AG04450 (cell line): Measurements from ENCODE around the gene SLC35G6. TPM values are rescaled to one million over a fixed set of nuclear protein-coding genes. Genes with fewer than 3 reads are reported as not detected.

Source experiments
- CTCF ChIA-PET: fragments of 300-600, 350-600 bp; formaldehyde crosslinking; extraction: SDS; loops from one replicate; lab custom pipeline; 2022; ENCODE audit warnings: antibody characterized with exemption, inconsistent platforms; lab: Charles Lee
- POLR2A ChIA-PET: fragments of 350-600 bp; formaldehyde crosslinking; extraction: SDS; loops from one replicate; lab custom pipeline; 2021; ENCODE audit warnings: antibody characterized with exemption, inconsistent platforms; lab: Yijun Ruan, JAX
- DNase-seq: peaks from one replicate; pipeline ENCODE4 v3.0.0-alpha.2; 2011; ENCODE audit warnings: low read depth, low spot score
- H3K27ac ChIP-seq: one replicate; pipeline ENCODE4 v1.5.1; 2012; ENCODE audit warnings: low read depth, low read length, control low read depth
- H3K27me3 ChIP-seq: one replicate; pipeline ENCODE4 v1.6.0; 2012; ENCODE audit warnings: low read length; ENCODE audit not compliant: control insufficient read depth, insufficient read depth
- H3K4me3 ChIP-seq: 2 replicates; pipeline ENCODE4 v1.5.1; 2011; ENCODE audit warnings: mild to moderate bottlenecking, low read depth, low read length, control low read depth
- H3K9me3 ChIP-seq: 2 replicates; pipeline ENCODE4 v1.5.1; 2012; ENCODE audit warnings: low read length; ENCODE audit not compliant: control insufficient read depth, insufficient read depth
- polyA plus RNA-seq: library from polyadenylated mRNA; depleted of rRNA; stranded (reverse); fragments of >200 nt; gene quantifications from 2 replicates; pipeline ENCODE4 v1.2.3, GENCODE V29; 2011
- TF ChIP-seq, protein P1 (sequence below): IDR thresholded peaks from 2 replicates; pipeline ENCODE4 v1.5.1; 2011; ENCODE audit warnings: low read depth, low read length, control low read depth, inconsistent platforms

The SLC35G6 gene
- polyA plus RNA-seq, 1 experiment: not detected

DNA sequence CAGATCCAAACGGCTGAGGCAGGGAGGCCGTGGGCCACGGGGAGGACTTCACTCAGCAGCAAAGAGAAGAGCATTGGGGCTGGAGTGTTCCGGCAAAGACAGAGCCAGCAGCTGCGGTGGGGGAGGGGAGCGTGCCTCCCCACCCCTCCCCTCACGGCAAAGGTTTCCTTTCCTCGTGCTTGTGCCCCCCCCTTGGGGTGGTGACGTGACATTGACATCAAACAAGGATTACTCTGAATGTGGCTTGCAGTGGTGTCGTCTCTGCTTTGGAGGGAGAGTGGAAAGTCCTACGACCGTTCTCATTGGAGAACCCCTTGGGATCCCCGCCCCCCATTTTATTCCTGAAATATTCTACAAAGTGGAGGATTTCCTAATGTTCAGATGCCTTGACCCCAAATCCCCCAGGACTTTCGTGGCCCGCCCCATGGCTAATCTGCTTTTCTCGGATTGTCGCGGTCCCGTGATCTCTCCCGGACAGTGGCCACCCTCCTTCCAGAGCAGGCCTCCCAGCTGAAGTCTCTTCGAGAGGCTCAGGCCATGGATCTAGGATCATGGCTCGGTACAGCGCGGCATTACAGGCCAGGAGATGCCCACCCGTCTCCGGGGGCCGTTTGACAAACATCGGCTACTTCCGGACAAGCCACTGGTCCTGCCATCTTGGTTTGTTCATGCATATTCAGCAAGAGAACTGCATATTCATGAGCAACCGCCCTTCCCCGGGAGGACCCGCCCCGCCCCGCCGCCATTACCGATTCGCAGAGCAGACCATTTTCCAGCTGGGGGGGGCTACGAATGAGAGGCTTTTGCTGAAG lies 2.2 kb downstream of the SLC35G6 start:
- peak overlapping the region; percentile 100 for H3K27ac ChIP-seq
- ChIA-PET CTCF (no interaction called here), POLR2A (interaction anchor here (0.6 to 2.8 kb wide), 19 partner anchors 8 to 655 kb away, joined by 3 to 20 read pairs (median 4); partner anchors contain the start of genes FGF11, TMEM102, TMEM256 and TP53)
- no peaks in the 10 kb centered on the region for H3K9me3 ChIP-seq
- peak overlapping the region; percentile 92 for H3K4me3 ChIP-seq
- TF ChIP-seq, protein P1, sequence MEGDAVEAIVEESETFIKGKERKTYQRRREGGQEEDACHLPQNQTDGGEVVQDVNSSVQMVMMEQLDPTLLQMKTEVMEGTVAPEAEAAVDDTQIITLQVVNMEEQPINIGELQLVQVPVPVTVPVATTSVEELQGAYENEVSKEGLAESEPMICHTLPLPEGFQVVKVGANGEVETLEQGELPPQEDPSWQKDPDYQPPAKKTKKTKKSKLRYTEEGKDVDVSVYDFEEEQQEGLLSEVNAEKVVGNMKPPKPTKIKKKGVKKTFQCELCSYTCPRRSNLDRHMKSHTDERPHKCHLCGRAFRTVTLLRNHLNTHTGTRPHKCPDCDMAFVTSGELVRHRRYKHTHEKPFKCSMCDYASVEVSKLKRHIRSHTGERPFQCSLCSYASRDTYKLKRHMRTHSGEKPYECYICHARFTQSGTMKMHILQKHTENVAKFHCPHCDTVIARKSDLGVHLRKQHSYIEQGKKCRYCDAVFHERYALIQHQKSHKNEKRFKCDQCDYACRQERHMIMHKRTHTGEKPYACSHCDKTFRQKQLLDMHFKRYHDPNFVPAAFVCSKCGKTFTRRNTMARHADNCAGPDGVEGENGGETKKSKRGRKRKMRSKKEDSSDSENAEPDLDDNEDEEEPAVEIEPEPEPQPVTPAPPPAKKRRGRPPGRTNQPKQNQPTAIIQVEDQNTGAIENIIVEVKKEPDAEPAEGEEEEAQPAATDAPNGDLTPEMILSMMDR: no peak
- H3K27me3 ChIP-seq: no peaks in the 10 kb centered on the region
- DNase-seq: peak; percentile 78

DNA sequence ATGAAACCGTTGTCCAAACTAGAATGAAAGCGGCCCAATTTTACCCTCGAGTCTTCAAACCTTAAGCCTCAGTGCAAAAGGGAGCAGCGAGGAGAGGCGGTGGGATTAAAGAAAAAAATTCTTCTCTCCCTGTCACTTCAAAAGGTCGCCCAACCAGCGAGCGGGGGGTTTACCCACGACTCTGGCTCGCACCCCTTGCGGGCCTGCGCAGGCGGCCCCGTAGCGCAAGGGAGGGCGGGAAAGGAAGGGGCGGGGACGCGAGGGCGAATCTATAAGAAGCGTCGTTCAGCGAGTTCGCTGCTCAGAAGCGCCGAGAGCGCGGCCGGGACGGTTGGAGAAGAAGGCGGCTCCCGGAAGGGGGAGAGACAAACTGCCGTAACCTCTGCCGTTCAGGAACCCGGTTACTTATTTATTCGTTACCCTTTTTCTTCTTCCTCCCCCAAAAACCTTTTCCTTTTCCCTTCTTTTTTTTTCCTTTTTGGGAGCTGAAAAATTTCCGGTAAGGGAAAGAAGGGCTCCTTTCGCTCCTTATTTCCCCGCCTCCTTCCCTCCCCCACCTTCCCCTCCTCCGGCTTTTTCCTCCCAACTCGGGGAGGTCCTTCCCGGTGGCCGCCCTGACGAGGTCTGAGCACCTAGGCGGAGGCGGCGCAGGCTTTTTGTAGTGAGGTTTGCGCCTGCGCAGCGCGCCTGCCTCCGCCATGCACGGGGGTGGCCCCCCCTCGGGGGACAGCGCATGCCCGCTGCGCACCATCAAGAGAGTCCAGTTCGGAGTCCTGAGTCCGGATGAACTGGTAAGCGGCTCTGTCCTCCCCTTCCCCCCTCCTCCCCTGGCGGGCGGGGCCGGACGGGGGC lies 3.0 kb downstream of the SLC35G6 start, which contains the start of gene POLR2A:
TSS of gene POLR2A (plus strand) at position 300 of the 852 bp plus-strand sequence.
- peak within 1 kb of the TSS; percentile 92 for H3K4me3 ChIP-seq
- H3K27me3 ChIP-seq: no peaks in the 10 kb centered on the region
- TF ChIP-seq, protein P1: no peak
- no peaks in the 10 kb centered on the region for H3K9me3 ChIP-seq
- ChIA-PET CTCF (no interaction called here), POLR2A (interaction anchor here (0.6 to 2.8 kb wide), 23 partner anchors 9 to 655 kb away, joined by 3 to 20 read pairs (median 4); partner anchors contain the start of genes FGF11, TMEM102, TMEM256 and TP53)
- peak; percentile 96 for DNase-seq
- H3K27ac ChIP-seq: peak within 1 kb of the TSS; percentile 100

DNA sequence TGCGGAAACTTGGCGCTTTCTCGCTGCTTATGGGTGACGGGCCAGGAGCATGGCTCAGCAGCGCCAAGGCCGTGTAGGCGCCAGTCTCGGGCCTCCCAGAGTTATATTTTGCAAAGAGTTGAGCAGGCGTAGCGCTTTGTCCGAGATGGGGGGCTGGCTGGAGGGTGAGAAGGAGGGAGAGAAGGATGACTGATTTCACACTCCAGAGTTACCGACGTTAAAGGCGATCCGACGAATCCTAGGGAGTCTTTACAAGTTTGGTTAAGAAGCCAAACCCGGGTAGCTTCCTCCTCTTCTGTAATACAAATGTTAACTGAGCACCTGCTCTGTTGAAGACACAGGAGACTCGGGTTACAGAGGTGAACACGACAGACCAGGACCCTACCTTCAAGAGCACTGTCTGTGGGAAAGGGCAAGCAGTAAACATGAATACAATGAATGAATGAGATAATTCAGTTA lies 3.7 kb downstream of the SLC35G6 start:
- peak overlapping the region; percentile 81 for H3K4me3 ChIP-seq
- CTCF ChIA-PET: interaction anchor here (0.6 to 2.2 kb wide), 3 partner anchors 30 to 100 kb away, joined by 3 to 6 read pairs (median 4); no protein-coding TSS in a partner anchor
- POLR2A ChIA-PET: interaction anchor here (0.6 to 2.8 kb wide), 17 partner anchors 12 to 654 kb away, joined by 3 to 20 read pairs (median 4); partner anchors contain the start of genes TMEM102, TMEM256, TP53 and WRAP53

DNA sequence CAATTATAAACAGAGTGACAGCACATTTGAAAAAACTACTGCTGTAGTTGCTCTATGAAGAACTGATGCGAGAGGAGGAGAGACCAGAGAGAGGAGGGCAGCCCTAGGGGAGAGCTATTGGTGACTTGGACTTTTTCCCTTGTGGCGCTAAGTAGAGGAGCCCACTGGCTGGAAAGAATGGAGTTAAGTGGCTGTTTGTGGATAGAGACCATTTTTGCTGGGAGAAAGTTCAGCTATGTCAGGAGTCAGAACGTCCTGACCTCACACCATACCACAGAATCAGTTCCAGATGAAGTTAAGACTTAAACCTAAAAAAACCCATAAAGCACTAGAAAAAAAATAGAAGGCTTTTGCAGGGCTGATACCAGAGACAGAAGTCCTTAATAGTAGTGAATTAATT lies 4.9 kb downstream of the SLC35G6 start:
- no peak overlapping the region for H3K27ac ChIP-seq
- DNase-seq: no peak
- TF ChIP-seq, protein P1: no peak
- ChIA-PET CTCF (interaction anchor here (0.9 to 3.2 kb wide), 5 partner anchors 29 to 441 kb away, joined by 3 to 22 read pairs (median 4); no protein-coding TSS in a partner anchor), POLR2A (interaction anchor here (0.6 to 1.2 kb wide), 2 partner anchors 41 to 82 kb away, joined by 3 to 4 read pairs; partner anchors contain the start of gene TMEM256)
- no peaks in the 10 kb centered on the region for H3K27me3 ChIP-seq
- peak overlapping the region; percentile 58 for H3K4me3 ChIP-seq
- H3K9me3 ChIP-seq: no peaks in the 10 kb centered on the region

More for the DNA sequence above, 3.7 kb downstream of the SLC35G6 start:
- TF ChIP-seq, protein P1: 0 out of 2 replicates have a peak, but pooled peaks have one; percentile 11
- Histone ChIP-seq H3K27me3 (no peaks in the 10 kb centered on the region), H3K27ac (peak overlapping the region; percentile 57), H3K9me3 (no peaks in the 10 kb centered on the region)
- DNase-seq: no peak
